HG02763 (cell line): ENCODE data around the gene USP9Y.
"Not testable (repeated sequence)": the region's sequence is repeated elsewhere in the genome, so short reads cannot be mapped to it uniquely, and the experiment has no call there.

Source experiments
- ATAC-seq: cut with Tn5 transposase; IDR thresholded peaks from one replicate; pipeline ENCODE4 v1.9.1; 2021; ENCODE audit warnings: mild to moderate bottlenecking, moderate library complexity; ENCODE audit not compliant: unreplicated experiment

The USP9Y gene, protein sequence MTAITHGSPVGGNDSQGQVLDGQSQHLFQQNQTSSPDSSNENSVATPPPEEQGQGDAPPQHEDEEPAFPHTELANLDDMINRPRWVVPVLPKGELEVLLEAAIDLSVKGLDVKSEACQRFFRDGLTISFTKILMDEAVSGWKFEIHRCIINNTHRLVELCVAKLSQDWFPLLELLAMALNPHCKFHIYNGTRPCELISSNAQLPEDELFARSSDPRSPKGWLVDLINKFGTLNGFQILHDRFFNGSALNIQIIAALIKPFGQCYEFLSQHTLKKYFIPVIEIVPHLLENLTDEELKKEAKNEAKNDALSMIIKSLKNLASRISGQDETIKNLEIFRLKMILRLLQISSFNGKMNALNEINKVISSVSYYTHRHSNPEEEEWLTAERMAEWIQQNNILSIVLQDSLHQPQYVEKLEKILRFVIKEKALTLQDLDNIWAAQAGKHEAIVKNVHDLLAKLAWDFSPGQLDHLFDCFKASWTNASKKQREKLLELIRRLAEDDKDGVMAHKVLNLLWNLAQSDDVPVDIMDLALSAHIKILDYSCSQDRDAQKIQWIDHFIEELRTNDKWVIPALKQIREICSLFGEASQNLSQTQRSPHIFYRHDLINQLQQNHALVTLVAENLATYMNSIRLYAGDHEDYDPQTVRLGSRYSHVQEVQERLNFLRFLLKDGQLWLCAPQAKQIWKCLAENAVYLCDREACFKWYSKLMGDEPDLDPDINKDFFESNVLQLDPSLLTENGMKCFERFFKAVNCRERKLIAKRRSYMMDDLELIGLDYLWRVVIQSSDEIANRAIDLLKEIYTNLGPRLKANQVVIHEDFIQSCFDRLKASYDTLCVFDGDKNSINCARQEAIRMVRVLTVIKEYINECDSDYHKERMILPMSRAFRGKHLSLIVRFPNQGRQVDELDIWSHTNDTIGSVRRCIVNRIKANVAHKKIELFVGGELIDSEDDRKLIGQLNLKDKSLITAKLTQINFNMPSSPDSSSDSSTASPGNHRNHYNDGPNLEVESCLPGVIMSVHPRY (N-terminal part only)

GRCh38 chrY:12701181-12701695, at the start of gene USP9Y:
Gene USP9Y, plus strand, starts transcription at chrY:12701231. Its CDS starts 8,217 bp downstream, at chrY:12709448.
- no peak for ATAC-seq

GRCh38 chrY:12651621-12652036, 49.4 kb upstream of the USP9Y start:
- no peak for ATAC-seq

DNA sequence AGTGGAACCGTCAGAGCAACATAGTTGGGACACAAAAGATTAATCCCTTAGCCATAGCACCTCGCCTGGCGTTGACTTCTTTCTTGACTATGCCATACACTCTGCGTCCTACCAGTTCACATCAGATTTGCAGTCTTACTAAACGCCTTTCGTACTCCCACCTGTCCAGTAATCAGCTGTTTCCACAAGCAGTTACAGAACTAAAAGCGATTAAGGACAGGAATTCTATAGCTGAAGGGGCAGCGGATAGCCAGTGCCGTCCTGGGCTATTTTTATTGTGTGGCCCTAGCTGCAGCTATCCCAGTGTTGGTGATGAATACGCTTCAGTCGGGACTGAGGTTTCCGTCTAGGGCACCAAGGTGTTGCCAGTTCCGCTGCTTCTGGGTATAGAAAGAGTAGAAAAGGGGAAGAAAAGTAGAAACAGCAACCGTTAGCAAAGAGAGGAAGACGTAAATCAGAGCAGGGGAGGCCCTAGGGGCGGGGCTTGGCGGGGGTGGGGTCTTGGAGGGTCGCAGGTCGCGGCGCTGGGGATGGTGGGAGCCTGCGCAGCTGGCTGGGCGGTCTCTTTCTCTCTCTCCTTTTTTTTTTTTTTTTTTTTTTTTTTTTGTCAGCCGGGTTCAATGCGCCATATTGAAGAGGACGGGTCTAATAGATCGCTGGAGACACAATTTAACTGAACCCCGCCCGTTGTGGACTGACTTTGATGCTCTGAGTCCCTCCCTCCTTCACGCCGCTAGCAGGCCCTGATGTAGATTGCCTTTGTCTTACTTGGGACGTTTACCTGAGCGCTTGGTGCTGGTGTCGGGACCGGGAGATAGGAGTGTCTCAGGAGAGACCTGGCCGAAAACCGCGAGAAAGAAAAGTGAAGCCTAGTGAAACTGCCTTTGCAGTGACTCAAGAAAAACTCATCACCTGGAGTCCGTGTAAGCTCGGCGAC, 39.0 kb upstream of the USP9Y start:
- no peak for ATAC-seq

GRCh38 chrY:12662745-12663591, 38.1 kb upstream of the USP9Y start:
- ATAC-seq = no peak

- ATAC-seq = not testable (repeated sequence)
These were observed 37.2 kb upstream of the USP9Y start for GRCh38 chrY:12663845-12664244.

GRCh38 chrY:12678111-12678510, 22.9 kb upstream of the USP9Y start:
- no peak for ATAC-seq

DNA sequence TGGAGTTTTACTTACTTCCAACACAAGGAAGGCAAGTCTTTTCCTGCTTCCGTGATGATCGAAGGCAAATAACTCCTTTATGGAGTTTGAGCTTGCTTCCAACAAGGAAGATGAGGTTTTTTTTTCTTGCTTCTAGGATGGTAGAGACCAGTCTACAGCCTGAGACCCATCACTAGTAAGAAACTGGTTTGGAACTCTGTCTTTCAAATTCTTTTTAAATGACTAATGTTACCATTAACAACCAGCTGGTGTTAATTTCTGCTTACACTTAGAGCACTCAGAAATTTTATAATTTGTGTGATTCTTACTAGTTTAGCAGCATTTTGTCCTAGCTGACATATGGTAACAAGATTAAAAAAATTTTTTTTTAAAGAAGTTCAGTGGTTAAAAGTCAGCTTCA, 19.5 kb upstream of the USP9Y start:
- no peak for ATAC-seq

DNA sequence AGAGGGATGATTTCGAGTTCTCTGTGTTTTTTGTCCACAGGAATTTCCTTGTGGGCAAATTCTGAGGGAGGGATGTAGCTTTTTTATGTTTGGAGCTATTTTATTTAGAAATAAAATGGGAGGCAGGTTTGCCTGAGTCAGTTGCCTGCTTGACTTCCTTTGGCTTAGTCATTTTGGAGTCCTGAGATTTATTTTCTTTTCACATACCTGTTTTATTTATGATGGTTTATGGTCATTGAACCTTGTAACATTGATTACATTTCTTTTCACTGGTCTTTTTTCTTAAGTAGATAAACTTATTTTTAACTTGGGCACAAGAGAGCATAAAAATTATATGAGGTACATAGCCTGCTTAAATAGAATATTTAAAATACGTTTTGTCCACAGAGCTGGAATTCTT, 12.7 kb upstream of the USP9Y start:
- ATAC-seq = no peak

GRCh38 chrY:12700087-12700486, 944 bp upstream of the USP9Y start:
- ATAC-seq = no peak

- no peak for ATAC-seq
These were observed 1.1 kb downstream of the USP9Y start for GRCh38 chrY:12702174-12702573.

GRCh38 chrY:12710460-12710859, 9.4 kb downstream of the USP9Y start:
- no peak for ATAC-seq

GRCh38 chrY:12715376-12715775, 14.3 kb downstream of the USP9Y start:
- ATAC-seq = no peak

- ATAC-seq = no peak
These were observed 28.7 kb downstream of the USP9Y start for GRCh38 chrY:12729746-12730145.

DNA sequence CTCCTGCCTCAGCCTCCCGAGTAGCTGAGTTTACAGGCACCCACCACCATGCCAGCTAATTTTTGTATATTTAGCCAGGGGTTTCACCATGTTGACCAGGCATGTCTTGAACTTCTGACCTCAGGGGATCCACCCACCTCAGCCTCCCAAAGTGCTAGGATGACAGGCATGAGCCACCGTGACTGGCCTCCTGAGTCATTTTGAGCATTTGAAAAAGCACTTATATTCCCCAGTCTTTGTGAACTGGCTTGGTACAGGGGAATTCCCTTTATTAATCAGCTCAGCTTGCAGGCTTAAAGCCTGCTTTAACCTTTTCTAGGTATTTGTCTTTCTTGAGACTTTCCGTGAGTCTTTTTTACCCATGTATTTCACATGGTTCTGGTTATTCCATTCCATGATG, 32.6 kb downstream of the USP9Y start:
- ATAC-seq = no peak

DNA sequence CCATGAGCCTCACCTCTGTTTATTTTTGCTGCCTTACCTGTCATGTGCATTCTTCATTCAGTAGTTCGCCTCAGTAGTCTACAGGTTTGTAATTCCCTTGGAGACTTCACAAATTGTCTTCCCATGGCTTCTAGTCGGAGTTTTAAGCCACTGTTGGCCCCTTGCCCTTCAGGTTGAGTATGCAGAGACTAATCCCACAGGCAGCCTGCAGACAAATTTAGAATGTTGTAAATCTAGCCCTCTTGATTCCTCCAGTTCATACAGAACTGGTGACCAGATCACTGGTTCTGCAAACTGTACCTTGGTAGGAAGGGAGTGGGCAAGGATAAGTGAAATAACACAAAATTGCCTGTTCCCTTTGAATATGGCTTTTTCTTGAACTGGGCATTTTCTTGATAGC, 33.0 kb downstream of the USP9Y start:
- no peak for ATAC-seq

DNA sequence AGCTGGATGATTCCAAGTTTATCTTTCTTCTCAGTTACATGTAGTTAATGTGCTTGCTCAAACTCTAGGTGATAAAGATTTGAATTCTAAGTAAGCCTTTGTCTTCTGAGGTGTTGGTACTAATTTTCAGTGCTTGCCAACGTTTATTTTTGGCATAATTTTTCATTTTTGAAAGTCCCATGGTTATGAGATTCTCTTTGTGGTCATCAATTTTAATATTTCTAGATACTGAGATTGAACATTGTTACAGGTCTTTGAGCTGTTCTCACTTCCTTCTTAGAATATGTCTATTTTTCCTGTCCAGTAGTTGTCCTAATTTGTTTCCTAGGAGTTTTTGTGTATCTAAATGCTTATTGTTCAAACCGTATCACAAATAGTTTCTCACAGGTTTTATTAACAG, 40.4 kb downstream of the USP9Y start:
- no peak for ATAC-seq

- no peak for ATAC-seq
These were observed 41.7 kb downstream of the USP9Y start for GRCh38 chrY:12742725-12743124.

DNA sequence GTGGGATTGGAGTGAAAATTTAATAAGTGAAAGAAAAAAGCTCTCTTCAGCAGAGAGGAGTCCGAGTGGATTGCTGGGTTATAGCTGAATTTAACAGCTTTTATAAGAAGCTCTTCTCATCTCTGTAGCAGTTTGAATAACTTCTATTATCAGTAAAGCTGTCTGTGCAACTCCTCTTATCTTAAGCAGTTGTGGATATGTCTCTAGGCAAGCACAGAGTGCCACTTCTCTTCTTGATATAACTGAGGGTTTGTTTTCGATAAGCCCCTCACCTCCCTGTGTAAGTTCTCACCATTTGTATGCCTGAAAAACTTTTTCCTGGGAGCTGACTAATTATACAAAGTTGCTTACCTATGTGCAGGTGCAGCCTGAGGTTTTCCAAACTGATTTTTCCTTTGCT, 43.1 kb downstream of the USP9Y start:
- no peak for ATAC-seq

GRCh38 chrY:12749293-12749692, 48.3 kb downstream of the USP9Y start:
- no peak for ATAC-seq
